Activated CD8-positive, alpha-beta memory T cell treated with anti-CD3 and anti-CD28 coated beads, Interleukin-2, amount 50 U/mL, for 1 hour (primary cell): Measurements from ENCODE around the gene NDUFAF3.
A peak's percentile ranks its signal among the peaks of the same experiment; 100 is the strongest.

ENCODE experiments used
- DNase-seq: peaks from one replicate; pipeline ENCODE4 v3.0.0-alpha.2; 2020; ENCODE audit errors: extremely low read depth

Gene NDUFAF3

GRCh38 chr3:49021813-49022687, at the start of gene NDUFAF3:
Gene NDUFAF3 (plus strand): TSS chr3:49022121. CDS start chr3:49022145, 24 bp downstream.
- DNase-seq, result peak; percentile 64

GRCh38 chr3:48974076-48974864, 47.7 kb upstream of the NDUFAF3 start:
- DNase-seq, result no peak

- DNase-seq, result no peak
Observed at GRCh38 chr3:48979451-48979850, 42.5 kb upstream of the NDUFAF3 start.

DNA sequence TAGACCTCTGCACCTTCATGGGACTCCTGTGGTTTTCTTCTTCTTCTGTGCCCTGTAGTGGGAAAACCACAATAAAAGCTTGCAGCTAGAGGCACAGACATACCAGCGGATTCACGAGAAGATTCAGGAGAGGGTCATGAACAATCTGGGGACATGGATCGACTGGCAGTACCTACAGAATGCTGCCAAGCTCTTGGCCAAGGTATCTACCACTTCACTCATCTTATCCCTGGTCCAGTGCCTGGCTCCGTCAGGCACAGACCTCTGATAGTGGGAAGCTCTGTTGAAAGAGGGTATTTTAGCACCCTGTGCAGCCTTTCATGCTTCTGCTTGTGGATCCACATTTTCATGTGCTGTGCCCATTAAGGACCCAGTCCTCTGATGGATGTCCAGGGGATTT, 41.6 kb upstream of the NDUFAF3 start:
- DNase-seq, result no peak

GRCh38 chr3:48982016-48982415, 39.9 kb upstream of the NDUFAF3 start:
- no peak for DNase-seq

- no peak for DNase-seq
Observed at GRCh38 chr3:48982686-48983085, 39.2 kb upstream of the NDUFAF3 start.

DNA sequence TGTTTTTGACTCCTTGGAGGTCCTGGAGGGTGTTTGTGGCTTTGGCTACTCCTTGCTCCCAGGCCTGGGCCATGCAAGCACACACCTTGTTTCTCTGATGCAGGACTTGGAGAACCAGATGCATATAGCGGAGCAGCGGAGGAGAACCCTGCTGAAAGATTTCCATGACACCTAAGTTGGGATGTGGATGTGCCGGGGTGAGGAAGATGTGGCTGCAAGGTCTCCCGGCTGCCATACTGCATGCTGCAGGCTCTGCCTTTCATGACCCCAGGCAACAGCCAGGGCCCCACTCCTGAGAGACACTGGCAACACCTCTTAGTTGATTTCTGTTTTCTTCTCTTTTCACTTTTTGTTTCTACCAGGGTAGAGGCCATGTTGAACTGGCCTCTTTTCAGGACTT, 38.8 kb upstream of the NDUFAF3 start:
- DNase-seq, result no peak

- no peak for DNase-seq
Observed at GRCh38 chr3:48984663-48985062, 37.3 kb upstream of the NDUFAF3 start.

GRCh38 chr3:48985831-48986376, 36.0 kb upstream of the NDUFAF3 start:
- no peak for DNase-seq

DNA sequence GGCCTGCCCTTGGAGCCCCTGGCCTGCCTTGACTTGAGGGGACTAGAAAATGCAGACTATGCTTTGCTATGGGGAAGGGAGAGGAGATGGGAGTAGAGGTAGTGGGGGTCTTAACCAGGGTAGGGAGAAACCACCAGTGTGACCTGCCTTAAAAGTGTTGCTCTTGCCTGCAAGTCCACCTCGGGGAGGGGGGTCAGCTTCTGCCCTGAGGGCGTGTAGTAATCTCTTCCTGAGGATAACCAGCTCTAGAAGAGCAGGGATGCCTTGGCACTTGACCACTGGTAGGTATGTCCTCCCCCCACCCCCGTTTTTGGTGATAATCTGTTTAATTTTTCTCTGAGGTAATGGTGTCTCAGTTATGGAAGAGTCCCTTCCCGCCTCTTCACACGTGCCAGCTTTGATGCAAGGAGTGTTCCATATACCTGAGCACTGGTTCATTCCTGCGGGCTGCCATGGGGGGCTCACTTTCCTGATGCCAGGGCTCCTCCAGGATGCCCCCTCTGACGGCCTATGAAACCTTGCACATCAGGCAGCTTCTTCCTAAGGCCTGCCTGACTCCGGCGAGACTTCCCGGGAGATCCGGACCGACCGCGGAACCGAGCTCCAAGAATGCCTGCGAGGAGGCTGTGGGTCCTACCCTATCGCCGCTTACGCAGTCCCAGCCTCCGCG, 32.7 kb upstream of the NDUFAF3 start:
- DNase-seq, result no peak

GRCh38 chr3:48989796-48990635, 31.9 kb upstream of the NDUFAF3 start, which contains the start of gene P4HTM:
Gene P4HTM (plus strand): TSS chr3:48990241. CDS start chr3:48990257, 16 bp downstream.
- DNase-seq, result peak; percentile 71

DNA sequence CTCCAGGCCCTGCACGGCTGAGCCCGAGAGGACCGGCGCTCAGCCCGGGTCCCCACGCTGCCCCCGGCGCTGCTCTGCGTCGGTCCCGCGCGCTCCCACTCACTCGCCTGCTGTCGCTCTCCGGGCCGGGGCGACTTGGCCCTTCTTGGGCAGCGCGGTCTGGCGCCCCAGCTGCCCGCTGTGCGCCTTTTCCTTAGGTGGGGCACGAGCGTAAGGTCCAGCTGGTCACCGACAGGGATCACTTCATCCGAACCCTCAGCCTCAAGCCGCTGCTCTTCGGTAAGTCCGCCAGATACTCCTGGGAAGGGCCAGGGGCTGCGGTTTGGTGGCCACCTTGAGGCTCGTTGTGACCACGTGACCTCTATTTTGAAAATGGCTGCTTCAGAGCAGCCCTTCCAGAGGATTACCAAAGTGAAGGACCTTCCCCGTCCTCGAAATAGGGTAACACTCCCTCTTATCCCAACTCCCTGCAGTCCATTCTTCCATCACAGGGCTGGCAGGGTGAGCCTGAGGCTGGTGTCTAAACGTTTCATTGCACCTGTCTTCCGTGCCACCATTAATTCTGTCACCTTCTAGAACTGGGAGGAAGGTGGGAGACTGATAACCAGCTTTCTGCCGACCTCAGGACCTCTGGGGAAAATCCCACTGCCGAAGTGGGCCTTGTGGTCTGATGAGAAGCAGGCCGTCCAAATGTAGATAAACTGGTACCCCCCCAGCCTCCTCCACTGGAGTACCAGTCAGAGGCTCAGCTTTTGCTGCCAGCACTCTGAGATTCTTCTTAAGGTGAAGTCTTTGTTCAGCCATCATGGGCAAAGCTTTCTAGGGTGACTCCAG, 31.1 kb upstream of the NDUFAF3 start:
- DNase-seq, result no peak

DNA sequence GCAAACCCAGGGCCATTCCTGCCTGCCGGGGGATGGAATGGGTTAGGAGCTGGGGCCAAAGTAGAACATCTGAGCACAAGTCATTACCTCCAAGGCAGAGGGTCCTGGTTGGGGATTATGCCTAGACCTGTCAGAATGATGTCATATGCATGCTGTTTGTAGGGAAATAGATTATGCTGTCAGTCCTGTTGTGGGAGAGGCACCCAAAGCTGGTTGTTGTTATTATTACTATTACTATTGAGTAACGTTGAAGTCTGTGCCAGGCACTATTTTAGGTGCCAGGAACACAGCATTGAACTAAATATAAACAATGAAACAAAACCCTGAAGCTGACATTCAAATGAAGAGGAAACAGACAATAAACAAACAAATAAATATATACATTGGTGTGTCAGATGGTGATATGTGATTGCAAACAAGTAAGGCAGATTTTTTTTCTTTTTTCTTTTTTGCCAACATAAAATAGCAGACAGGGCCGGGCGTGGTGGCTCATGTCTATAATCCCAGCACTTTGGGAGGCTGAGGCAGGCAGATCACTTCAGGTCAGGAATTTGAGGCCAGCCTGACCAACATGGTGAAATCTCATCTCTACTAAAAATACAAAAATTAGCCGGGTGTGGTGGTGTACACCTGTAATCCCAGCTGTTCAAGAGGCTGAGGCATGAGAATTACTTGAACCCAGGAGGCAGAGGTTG, 29.9 kb upstream of the NDUFAF3 start:
- no peak for DNase-seq

DNA sequence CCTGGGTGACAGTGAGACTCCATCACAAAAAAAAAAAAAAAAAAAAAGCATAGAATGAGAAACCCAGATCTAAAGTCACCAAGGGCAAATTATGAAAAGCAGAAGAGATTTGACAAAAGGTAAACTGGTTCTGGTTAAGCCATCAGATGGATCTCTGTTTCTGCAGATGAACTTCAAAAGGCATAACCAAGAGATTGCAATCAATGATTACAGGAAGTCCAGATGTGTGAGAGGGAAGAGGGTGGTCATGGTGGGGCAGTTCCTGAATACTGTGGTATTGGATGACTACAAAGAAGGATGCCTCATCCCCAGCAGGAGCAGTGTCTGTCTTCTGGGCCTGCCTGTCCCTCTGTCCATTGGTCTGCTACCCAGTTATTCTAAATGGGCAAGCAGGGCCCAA, 28.1 kb upstream of the NDUFAF3 start:
- DNase-seq, result no peak

DNA sequence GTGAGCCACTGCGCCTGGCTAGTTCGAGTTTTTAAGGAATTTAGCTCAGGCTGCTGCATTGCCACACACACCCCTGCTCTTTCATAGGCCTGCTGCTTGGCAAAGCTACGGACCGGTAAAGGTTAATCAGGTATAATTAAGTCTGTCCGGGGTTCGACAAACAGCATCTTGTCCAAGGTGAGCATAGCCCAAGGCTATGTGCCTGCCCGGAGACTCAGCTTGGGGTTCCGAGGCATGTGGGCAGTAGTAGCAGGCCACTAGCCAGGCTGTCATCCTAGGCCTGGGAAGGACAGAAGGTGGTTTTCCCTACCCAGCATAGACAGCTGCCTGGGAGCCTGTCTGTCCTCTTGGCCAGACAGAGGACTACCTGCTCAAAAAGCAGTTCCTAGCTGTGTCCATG, 25.3 kb upstream of the NDUFAF3 start:
- DNase-seq, result no peak

DNA sequence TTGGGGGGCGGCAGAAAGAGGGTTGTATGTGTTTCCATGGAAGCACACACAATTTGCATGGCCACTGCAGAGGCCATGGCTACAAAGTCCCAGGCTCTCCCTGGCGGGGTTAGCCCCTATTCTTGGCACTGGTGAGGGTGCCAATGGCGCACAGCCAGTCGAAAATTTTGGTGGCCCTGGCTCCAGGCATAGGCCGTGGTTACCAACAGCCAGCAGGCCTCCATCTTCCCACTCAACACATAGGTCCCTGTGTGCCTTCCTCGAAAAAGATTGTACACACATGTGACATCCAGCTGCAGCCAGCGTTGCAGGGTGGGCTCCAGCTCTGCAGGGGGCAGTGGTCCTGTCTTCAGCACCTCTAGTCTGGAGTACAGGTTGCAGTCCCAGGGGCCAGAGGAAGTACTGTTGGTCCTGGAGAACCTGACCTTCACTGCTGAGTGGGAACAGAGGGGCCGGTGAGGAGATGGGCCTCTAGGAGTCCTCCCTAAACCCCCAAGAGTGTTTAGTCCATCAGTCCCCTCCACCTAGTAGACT, 24.8 kb upstream of the NDUFAF3 start:
- DNase-seq, result no peak

DNA sequence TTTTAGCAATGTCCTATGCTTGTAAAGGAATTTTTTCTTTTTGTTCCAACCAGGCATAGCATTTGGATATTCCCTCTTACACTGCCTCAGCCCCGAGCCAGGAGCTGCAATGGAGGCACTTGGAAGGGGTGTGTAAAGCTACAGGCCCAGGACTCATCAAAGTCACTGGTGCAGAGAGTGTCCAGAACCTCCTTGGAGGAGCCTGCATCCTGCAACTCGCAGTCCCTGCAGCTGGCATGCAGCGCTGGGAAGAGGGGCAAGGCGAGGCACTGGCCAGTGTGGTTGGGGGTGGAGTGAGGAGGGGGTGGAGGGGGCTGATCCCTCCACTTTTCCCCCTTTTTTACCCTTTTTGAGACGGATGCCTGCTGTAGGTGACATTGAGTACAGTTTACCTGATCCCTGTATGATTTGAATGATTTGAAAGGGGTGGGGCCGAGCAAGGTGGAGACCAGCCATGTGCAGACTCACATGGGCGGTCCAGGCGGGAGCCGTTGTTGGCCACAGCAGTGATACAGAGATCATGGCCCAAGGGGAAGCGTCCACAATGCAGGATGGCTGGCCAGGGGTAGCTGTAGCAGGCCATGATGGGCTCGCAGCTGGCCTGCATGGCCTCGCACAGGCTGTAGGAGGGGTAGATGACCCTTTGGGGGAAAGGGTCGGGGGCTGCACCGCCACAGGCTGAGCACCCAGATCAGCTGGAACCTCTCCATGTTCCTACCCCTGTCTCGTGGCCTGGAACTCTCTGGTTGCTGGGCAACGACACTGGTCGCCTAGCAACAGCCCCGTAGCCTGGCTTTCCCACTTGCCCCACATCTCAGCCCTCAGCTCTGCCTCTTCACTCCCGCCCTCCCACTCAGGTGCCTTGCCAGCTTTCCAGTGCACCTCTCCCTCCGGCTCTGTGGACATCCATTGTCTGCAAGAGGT, 23.9 kb upstream of the NDUFAF3 start:
- DNase-seq, result no peak
